GM18867 (cell line): ENCODE results near the gene WHRN.

Source experiments
- ATAC-seq: cut with Tn5 transposase; IDR thresholded peaks from one replicate; pipeline ENCODE4 v1.9.1; 2021; ENCODE audit warnings: mild to moderate bottlenecking, moderate library complexity; ENCODE audit not compliant: unreplicated experiment

Gene WHRN

DNA sequence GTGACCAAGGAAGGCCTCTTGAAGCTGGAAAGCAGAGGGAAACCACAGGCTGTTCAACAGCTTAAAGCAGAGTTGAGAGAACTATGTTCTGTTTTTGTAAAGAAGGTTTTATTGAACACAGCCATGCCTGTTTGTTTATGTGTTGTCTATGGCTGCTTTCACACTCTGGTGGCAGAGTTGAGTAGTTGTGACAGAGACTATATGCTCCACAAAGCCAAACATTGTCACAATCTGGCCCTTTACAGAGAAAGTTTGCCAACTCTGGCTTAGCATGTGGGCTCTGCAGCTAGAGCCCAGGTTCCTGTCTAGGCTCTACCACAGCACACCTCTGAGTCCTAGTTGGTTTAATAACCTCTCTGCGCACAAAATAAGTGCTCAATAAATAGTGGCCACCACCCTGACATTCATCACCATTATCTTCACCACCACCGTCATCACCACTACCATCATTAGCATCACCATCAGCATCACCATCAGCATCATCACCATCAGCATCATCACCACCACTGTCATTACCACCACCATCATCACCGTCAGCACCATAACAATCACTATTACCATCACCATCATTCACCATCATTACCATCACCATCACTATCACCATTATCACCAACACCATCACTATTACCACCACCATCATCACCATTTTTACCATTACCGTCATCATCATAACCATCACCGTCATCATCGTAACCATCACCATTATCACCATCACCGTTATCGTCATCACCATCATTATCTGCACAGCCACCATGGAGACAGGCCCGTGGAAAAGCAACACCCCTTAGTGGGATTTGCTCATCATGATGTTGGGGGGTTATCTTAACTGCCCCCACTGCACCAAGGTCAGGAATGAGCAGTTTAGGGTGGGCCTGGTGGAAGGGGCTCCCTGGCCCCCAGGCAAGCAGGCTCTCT, 135.8 kb downstream of the WHRN start:
- ATAC-seq: no peak

DNA sequence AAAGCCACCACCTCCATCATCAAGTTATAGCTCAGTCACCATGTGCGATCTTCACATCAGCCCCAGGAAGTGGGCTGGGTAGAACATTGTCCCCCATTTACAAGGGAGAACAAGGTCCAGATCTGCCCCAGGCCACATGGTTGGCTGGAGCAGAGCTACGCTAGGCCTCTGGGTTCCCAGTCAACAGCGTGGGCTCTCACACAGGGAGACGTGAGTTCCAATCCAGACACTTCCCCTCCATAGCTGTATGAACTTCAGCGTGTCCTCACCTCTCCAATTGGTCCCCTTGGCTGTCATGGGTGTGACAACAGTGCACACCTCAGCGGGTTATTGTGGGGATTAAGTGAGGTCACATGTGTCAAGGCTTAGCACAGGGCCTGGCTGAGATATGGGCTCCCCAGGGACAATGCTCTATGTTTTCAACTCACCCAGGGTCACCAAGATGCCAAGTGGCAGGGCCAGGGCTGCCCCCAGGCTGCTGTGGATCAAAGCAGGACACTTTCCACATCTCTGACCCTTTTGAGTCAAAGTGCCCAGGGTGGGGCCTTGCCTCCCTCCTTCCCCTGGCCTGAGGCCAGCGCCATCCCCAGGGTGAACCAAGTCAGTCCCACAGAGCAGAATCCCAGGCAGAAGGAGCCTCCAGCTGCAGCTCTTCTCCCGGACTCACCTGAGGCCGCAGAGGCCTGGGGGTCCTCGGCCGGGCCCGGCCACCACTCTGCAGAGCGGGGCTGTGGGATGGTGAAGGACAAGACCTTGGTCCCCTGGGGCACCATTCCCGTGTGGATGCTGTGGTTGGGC, 137.3 kb downstream of the WHRN start:
- ATAC-seq: no peak

DNA sequence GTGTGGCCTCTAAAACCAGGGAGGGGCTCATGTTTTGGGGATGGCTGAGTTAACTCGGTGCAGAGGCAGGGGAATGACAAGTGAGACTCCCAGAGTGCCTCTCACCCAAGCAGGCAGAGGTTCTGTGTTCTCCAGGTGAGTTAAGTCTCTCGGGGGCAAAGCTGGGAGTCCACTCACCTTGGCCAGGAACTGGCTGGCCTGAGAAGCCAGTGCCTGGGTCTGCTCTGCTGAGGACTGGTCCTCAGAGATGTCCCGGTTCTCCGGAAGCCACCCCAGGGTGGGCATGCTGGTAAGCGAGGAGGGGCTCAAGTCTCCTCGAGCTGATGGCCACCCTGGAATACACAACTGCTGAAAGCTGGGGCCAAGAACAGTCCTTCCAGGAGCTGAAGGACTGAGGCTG, 137.9 kb downstream of the WHRN start:
- no peak for ATAC-seq

DNA sequence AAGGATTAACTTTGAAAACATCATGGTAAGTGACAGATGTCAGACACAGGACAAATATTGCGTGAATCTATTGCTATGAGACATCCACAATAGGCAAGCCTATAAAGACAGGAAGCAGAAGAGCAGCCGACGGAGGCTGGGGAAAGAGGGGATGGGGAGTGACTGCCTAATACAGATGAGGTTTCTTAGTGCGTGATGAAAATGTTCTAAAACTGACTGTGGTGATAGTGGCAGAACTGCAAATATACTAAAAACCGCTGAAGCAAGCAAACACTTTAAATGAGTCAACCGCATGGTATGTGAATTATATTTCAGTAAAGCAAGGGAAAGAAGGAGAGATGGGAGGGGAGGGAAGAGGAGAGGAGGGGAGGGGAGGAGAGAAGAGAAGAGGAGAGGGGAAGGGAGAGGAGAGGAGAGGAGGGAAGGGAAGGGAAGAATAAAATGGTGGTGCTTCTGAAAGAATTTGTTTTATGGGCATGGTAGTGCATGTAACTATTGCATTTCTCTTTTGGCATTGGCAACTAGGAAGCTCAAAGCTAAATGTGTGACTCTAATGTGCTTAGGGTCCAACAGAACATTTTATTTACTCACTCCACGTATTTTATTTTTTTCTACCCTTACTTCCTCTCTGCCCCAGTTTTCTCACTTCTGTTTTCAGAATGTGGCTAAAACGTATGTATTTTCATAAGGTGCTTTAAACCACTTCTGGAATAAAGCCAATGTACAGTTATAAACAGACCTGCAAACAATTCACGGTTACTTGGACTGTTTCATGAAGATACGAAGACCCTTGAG, 138.7 kb downstream of the WHRN start:
- ATAC-seq: peak; percentile 55

DNA sequence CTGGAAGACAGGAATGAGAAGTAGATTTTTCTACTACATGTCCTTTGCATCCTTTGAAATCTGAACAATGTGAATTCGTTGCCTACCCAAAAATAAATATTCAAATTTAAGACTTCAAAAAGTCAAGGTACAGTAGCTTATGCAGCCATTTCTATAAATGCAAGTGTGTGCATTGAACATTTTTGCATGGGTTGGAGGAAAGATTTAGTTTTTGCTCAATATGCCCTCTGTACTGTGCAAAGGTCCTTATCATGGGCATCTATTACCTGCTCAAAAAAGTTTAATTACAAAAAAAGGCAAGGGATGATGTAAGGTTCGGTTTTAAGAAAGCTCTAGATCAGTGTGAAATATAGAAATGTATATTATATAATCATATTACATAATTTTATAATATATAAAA, 140.1 kb downstream of the WHRN start:
- ATAC-seq: no peak

DNA sequence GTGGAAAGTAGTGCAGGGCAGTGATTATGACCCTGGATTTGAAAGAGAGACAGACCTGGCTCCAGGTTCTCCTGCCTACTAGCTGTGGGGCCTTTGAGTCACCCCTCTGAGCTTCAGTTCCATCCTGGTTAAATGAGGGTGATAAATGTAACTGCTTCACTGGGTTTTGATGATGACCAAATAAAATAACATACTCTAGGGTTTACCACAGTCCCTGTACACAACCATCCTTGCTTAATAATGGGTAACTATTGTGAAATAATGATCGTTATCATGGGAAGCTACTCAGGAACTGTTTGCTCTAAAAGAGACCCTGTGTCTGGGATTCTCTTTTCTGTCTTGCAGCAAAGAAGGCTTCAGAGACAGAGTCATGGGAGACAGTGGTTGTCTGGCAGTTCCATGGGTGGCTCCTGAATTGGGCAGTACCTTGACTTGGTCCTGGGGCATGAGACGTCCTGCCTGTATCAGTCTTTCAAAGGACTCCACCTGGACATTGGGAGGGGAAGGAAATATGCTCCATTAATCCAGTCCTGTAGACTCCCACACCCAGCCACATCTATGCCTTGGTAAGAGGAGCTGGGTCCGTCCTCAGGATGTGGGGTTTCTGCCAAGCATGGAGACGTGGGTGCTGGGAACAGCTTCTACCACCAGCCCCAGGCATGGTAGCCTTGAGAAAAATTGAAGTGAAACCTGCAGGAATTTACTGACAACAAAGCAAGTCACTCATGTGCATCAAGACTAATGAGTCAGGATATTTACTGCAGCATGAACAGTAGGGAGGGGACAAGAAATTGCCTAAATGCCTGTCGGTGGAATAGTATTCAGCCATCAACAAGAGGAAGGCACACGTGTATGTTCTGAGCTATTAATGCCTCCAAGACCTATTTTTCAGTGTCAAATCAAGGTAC, 140.9 kb downstream of the WHRN start:
- no peak for ATAC-seq

GRCh38 chr9:114363424-114363823, 141.8 kb downstream of the WHRN start:
- no peak for ATAC-seq

GRCh38 chr9:114362394-114362793, 142.9 kb downstream of the WHRN start:
- ATAC-seq: no peak

- no peak for ATAC-seq
Measured at GRCh38 chr9:114361542-114361941, 143.7 kb downstream of the WHRN start.

- ATAC-seq: no peak
Measured at GRCh38 chr9:114359801-114360200, 145.5 kb downstream of the WHRN start.

DNA sequence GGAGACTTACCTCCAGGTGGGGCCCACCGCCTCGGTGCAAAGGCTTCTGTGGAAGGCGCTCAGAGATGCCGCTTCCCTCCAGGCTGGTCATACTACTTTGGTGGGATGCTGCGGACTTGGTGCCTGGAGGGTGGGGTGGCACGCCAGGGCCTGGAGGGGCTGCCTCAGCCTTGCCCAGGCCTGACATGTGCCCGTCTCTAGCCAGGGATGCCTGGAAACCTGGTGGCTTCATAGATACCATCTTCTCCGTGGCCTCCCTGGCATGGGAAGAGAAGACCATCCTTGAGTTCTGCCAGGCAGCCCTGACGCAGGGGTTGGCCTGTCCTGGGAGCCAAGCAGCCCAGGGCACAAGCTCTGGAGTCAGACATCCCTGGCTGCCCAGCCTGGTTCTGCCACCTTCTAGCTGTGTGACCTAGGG, 147.4 kb downstream of the WHRN start:
- ATAC-seq: no peak

DNA sequence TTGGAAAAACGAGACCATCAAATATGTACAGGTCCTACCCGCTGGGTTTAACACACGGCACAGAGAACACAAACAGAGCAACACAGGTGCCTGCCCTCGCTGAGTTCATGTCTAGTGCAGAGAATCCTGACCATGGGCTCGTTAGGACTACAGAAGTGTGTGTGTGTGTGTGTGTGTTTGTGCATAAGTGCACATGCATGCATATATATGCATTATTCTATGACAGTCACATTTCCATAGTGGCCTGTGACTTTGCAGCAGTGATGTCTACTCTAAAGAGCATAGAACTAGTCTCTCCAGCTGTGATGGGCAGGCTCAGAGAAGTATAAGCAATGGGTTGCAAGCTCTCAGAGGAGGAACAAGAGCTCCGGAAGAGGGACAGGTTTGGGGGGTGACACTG, 147.9 kb downstream of the WHRN start:
- no peak for ATAC-seq

- ATAC-seq: no peak
Measured at GRCh38 chr9:114356792-114357191, 148.5 kb downstream of the WHRN start.

DNA sequence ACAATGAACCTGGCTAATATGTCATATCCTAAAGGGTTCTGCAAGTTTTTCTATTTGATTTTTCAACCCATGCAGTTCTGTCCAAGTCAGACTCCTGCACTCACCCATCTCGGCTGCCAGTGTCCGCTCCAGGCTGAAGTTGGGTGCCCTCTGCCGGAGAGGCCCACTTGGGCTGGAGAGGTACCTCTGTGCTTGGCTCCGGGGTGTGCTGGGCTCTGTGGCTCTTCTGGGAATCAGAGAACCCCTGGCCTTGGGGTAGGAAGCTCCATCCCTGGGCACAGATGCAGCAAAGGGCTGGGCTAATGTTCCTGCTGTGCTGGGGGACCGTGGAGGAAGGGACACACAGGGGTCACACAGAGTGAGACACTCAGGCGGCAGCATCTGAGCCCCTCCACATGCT, 149.5 kb downstream of the WHRN start:
- no peak for ATAC-seq
